WTC11 (cell line): ENCODE measurements around the gene RPS6KA5. TPM values are rescaled to one million over a fixed set of nuclear protein-coding genes. Genes with fewer than 3 reads are reported as not detected.

Experiments
- ATAC-seq: fragments of 200-7000 bp; cut with Tn5 transposase; 2 replicates; pipeline ENCODE4 v1.10.0; 2021; ENCODE audit warnings: mild to moderate bottlenecking, moderate library complexity
- CTCF ChIA-PET: fragments of 300-600 bp; sonication (Branson Sonifier 250); formaldehyde crosslinking; loops from one replicate; lab custom pipeline; 2021; ENCODE audit warnings: antibody characterized with exemption; lab: Charles Lee
- POLR2A ChIA-PET: fragments of 350-600 bp; sonication (Branson Sonifier 250); formaldehyde crosslinking; loops from one replicate; lab custom pipeline; 2021; ENCODE audit warnings: antibody characterized with exemption; lab: Charles Lee
- DNase-seq: peaks from one replicate; pipeline ENCODE4 v3.0.0; 2021; ENCODE audit warnings: low spot score
- H3K27ac Mint-ChIP-seq: 2 replicates; pipeline ENCODE4 v1.8.0; 2021; ENCODE audit warnings: mixed read lengths
- H3K27me3 Mint-ChIP-seq: 2 replicates; pipeline ENCODE4 v1.8.0; 2021; ENCODE audit warnings: low read depth, mild to moderate bottlenecking, moderate library complexity, mixed read lengths
- H3K36me3 Mint-ChIP-seq: 2 replicates; pipeline ENCODE4 v1.8.0; 2021; ENCODE audit warnings: mixed read lengths
- H3K4me1 Mint-ChIP-seq: 2 replicates; pipeline ENCODE4 v1.8.0; 2022; ENCODE audit warnings: mixed read lengths
- H3K4me3 Mint-ChIP-seq: 2 replicates; pipeline ENCODE4 v1.8.0; 2021; ENCODE audit warnings: mild to moderate bottlenecking, moderate library complexity, mixed read lengths
- H3K9me3 Mint-ChIP-seq: 2 replicates; pipeline ENCODE4 v1.8.0; 2021; ENCODE audit warnings: mixed read lengths
- AR ChIP-seq: fragments of 250-450 bp; sonication (Bioruptor Pico); IDR thresholded peaks from 2 replicates; pipeline ENCODE4 v1.9.0; 2021; ENCODE audit warnings: mild to moderate bottlenecking
- ARID4B ChIP-seq: sonication (generic); formaldehyde crosslinking; IDR thresholded peaks from 2 replicates; pipeline ENCODE4 v1.8.0; 2023; ENCODE audit warnings: missing genetic modification reagents, mild to moderate bottlenecking, borderline replicate concordance
- CBFB ChIP-seq: sonication (generic); formaldehyde crosslinking; IDR thresholded peaks from 2 replicates; pipeline ENCODE4 v1.8.1; 2022; ENCODE audit warnings: mild to moderate bottlenecking, low read depth, missing genetic modification reagents
- E2F1 ChIP-seq: sonication (generic); formaldehyde crosslinking; IDR thresholded peaks from 2 replicates; pipeline ENCODE4 v1.8.0; 2022; ENCODE audit warnings: mild to moderate bottlenecking, missing genetic modification reagents
- E2F5 ChIP-seq: sonication (generic); formaldehyde crosslinking; IDR thresholded peaks from 2 replicates; pipeline ENCODE4 v1.8.1; 2022; ENCODE audit warnings: mild to moderate bottlenecking, moderate library complexity, missing genetic modification reagents
- ELF4 ChIP-seq: sonication (generic); formaldehyde crosslinking; IDR thresholded peaks from 2 replicates; pipeline ENCODE4 v1.8.1; 2022; ENCODE audit warnings: low read depth, mild to moderate bottlenecking, moderate library complexity, missing genetic modification reagents
- FOXP4 ChIP-seq: sonication (generic); formaldehyde crosslinking; IDR thresholded peaks from 2 replicates; pipeline ENCODE4 v1.8.0; 2022; ENCODE audit warnings: mild to moderate bottlenecking, missing genetic modification reagents
- MXD4 ChIP-seq: fragments of 250-450 bp; sonication (Bioruptor Pico); IDR thresholded peaks from 2 replicates; pipeline ENCODE4 v1.8.0; 2021; ENCODE audit warnings: mild to moderate bottlenecking, moderate library complexity, borderline replicate concordance
- MYBL2 ChIP-seq: sonication (generic); formaldehyde crosslinking; IDR thresholded peaks from 2 replicates; pipeline ENCODE4 v1.8.1; 2023; ENCODE audit warnings: mild to moderate bottlenecking, moderate library complexity, missing genetic modification reagents
- NFE2L1 ChIP-seq: sonication (generic); formaldehyde crosslinking; IDR thresholded peaks from 2 replicates; pipeline ENCODE4 v1.8.1; 2023; ENCODE audit warnings: missing genetic modification reagents
- PREB ChIP-seq: sonication (generic); formaldehyde crosslinking; IDR thresholded peaks from 2 replicates; pipeline ENCODE4 v1.8.1; 2022; ENCODE audit warnings: mild to moderate bottlenecking, missing genetic modification reagents, moderate library complexity, borderline replicate concordance
- RELA ChIP-seq: sonication (generic); formaldehyde crosslinking; IDR thresholded peaks from 2 replicates; pipeline ENCODE4 v1.8.1; 2022; ENCODE audit warnings: missing genetic modification reagents, mild to moderate bottlenecking, borderline replicate concordance
- STAT6 ChIP-seq: sonication (generic); formaldehyde crosslinking; conservative IDR thresholded peaks from 2 replicates; pipeline ENCODE4 v1.8.1; 2023; ENCODE audit warnings: mild to moderate bottlenecking, low read depth, missing genetic modification reagents, moderate library complexity
- TCF7 ChIP-seq: sonication (generic); formaldehyde crosslinking; IDR thresholded peaks from 2 replicates; pipeline ENCODE4 v1.8.0; 2022; ENCODE audit warnings: mild to moderate bottlenecking, low read depth, missing genetic modification reagents, moderate library complexity
- USF1 ChIP-seq: sonication (generic); formaldehyde crosslinking; IDR thresholded peaks from 2 replicates; pipeline ENCODE4 v1.8.0; 2022; ENCODE audit warnings: mild to moderate bottlenecking, missing genetic modification reagents
- ZNF317 ChIP-seq: sonication (generic); formaldehyde crosslinking; IDR thresholded peaks from 2 replicates; pipeline ENCODE4 v1.8.1; 2023; ENCODE audit warnings: low read depth, mild to moderate bottlenecking, moderate library complexity, missing genetic modification reagents, borderline replicate concordance
- total RNA-seq: library from RNA; stranded (reverse); gene quantifications from 3 replicates; pipeline ENCODE4 v1.2.3, GENCODE V29; 2021

Gene RPS6KA5
- total RNA-seq, 1 experiment from 2014 or later = 5.2 TPM

- no peak for TF ChIP-seq PREB (CRISPR knock-in tag)
- TF ChIP-seq MXD4 (CRISPR knock-in tag) = no peak
- TF ChIP-seq TCF7 (CRISPR knock-in tag) = no peak
- no peak for TF ChIP-seq E2F5
Observed at GRCh38 chr14:91058042-91058581, 2.3 kb downstream of the RPS6KA5 start (continued).

GRCh38 chr14:91056361-91056760 is 4.1 kb downstream of the RPS6KA5 start:
- 0 out of 2 replicates have a peak, but pooled peaks cover 2% of the 10 kb centered on the region for H3K4me1 Mint-ChIP-seq
- ChIA-PET POLR2A (no interaction called here), CTCF (no interaction called here)
- DNase-seq (no peak), ATAC-seq (no peak)
- H3K27ac Mint-ChIP-seq = no peak overlapping the region
- no peaks in the 10 kb centered on the region for H3K9me3 Mint-ChIP-seq
- no peak overlapping the region for H3K4me3 Mint-ChIP-seq
- H3K36me3 Mint-ChIP-seq = no peaks in the 10 kb centered on the region
- TF ChIP-seq RELA (CRISPR knock-in tag) (no peak), ZNF317 (CRISPR knock-in tag) (no peak), USF1 (CRISPR knock-in tag) (no peak), FOXP4 (CRISPR knock-in tag) (no peak), NFE2L1 (CRISPR knock-in tag) (no peak), CBFB (CRISPR knock-in tag) (no peak), ELF4 (CRISPR knock-in tag) (no peak), MYBL2 (CRISPR knock-in tag) (no peak), E2F1 (no peak)
- H3K27me3 Mint-ChIP-seq = peaks cover 2% of the 10 kb centered on the region; the same call in 1 of the 2 replicates

GRCh38 chr14:91055016-91055415 is 5.4 kb downstream of the RPS6KA5 start:
- POLR2A ChIA-PET = no interaction called here
- H3K27me3 Mint-ChIP-seq = peaks cover 2% of the 10 kb centered on the region; the same call in 1 of the 2 replicates
- no peaks in the 10 kb centered on the region for H3K9me3 Mint-ChIP-seq
- no peaks in the 10 kb centered on the region for H3K36me3 Mint-ChIP-seq
- CTCF ChIA-PET = no interaction called here
- ATAC-seq = no peak
- no peak for DNase-seq
- 0 out of 2 replicates have a peak, but pooled peaks cover 2% of the 10 kb centered on the region for H3K4me1 Mint-ChIP-seq
- H3K27ac Mint-ChIP-seq = no peak overlapping the region
- no peak overlapping the region for H3K4me3 Mint-ChIP-seq
- TF ChIP-seq AR (CRISPR knock-in tag) = no peak
- no peak for TF ChIP-seq ARID4B (CRISPR knock-in tag)
- TF ChIP-seq STAT6 (CRISPR knock-in tag) = no peak
